ENCODE results near the gene RNF14. TPM values are rescaled to one million over a fixed set of nuclear protein-coding genes. Genes with fewer than 3 reads are reported as not detected.

The RNF14 gene
- total RNA-seq, 2 donors from 2014 or later, result 29.4 to 38.5 TPM

- ATAC-seq (no peak), DNase-seq (ENCODE audit: low spot score in 2 of 2) (no peak)
- Mint-ChIP-seq H3K9me3 (no peaks in the 10 kb centered on the region), H3K36me3 (no peaks in the 10 kb centered on the region), H3K27ac (peak overlapping the region in 1 of 2 donors; percentile 88)
These were observed 7.4 kb upstream of the RNF14 start for GRCh38 chr5:141961466-141961865.

DNA sequence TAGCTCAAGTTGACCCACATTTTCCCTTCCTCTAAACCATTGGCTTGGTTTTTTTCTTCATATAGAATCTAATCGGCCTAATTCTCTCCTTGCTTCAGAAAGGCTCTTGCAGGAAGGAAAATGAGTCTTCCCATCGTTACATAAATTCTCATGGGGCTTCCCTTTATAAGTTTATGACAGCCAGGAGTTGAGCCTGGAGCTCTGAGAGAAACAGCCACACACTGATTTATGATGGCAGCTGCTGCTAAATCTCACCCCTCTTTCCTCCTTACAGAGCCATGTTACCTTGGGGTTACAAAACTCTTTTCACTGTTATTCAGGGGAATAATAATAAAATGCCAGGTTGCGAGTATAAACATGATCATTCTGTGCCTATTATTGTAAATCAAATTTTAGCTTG is 5.2 kb upstream of the RNF14 start:
- DNase-seq (ENCODE audit: low spot score in 2 of 2), result no peak
- Mint-ChIP-seq H3K27ac (no peak overlapping the region), H3K9me3 (no peaks in the 10 kb centered on the region), H3K36me3 (no peaks in the 10 kb centered on the region)
- ATAC-seq, result no peak

DNA sequence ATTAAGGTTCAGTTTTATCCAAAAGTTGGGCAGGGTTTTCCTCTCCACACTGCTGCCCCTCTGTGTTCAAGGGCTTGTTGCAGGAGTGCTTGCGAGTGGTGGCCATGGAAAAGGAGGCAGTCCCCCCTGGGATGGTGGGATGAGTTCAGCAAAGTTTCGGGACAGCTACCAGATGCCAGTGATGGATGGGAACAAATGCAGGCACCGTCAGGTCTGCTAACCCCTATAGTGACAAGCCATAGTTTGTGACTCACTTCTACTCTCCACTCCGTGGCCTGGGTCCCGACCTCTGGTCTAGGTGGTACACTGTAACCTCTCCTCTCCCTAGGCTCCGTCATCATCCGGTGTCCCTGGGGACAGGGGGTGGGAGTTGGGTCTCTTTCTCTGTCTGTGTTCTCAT is 3.8 kb upstream of the RNF14 start:
- Mint-ChIP-seq H3K36me3 (peaks cover 7 to 10% of the 10 kb centered on the region in 2 donors), H3K27ac (no peak overlapping the region), H3K9me3 (no peaks in the 10 kb centered on the region)
- DNase-seq (ENCODE audit: low spot score in 2 of 2), result no peak
- no peak for ATAC-seq

GRCh38 chr5:141966275-141966962 is 2.5 kb upstream of the RNF14 start:
- ATAC-seq, result no peak

DNA sequence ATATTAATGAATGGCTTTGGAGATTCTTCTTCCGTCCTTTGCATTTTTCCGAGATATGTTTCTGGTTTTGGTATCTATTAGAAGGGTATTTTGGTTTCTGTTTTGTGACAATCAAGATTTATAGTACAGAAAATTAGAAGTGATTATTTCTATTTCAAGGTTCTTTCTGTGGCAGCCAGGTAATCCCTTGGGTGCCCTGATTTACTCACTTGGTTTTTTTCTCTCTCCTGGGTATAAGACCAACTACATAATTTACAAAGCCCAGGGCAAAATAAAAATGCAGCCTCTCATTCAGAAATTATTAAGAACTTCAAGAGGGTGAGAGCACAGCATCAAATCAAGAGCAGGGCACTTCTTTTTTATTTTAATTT is 2.0 kb upstream of the RNF14 start:
- ATAC-seq (no peak), DNase-seq (ENCODE audit: low spot score in 2 of 2) (no peak)
- H3K27ac Mint-ChIP-seq, result no peak overlapping the region
- no peaks in the 10 kb centered on the region for H3K9me3 Mint-ChIP-seq
- peaks cover 7 to 13% of the 10 kb centered on the region in 2 donors for H3K36me3 Mint-ChIP-seq

More at GRCh38 chr5:141966275-141966962, 2.5 kb upstream of the RNF14 start:
- no peaks in the 10 kb centered on the region for H3K9me3 Mint-ChIP-seq
- no peak for DNase-seq (ENCODE audit: low spot score in 2 of 2)
- H3K27ac Mint-ChIP-seq, result no peak overlapping the region
- peaks cover 7 to 13% of the 10 kb centered on the region in 2 donors for H3K36me3 Mint-ChIP-seq

GRCh38 chr5:141969783-141970771 is 1.2 kb downstream of the RNF14 start:
- Mint-ChIP-seq H3K36me3 (peaks cover 11 to 13% of the 10 kb centered on the region in 2 donors), H3K9me3 (no peaks in the 10 kb centered on the region), H3K27ac (peak overlapping the region; percentile 95 to 98)
- peak in 1 of 2 donors; percentile 15 for ATAC-seq
- DNase-seq (ENCODE audit: low spot score in 2 of 2), result no peak

DNA sequence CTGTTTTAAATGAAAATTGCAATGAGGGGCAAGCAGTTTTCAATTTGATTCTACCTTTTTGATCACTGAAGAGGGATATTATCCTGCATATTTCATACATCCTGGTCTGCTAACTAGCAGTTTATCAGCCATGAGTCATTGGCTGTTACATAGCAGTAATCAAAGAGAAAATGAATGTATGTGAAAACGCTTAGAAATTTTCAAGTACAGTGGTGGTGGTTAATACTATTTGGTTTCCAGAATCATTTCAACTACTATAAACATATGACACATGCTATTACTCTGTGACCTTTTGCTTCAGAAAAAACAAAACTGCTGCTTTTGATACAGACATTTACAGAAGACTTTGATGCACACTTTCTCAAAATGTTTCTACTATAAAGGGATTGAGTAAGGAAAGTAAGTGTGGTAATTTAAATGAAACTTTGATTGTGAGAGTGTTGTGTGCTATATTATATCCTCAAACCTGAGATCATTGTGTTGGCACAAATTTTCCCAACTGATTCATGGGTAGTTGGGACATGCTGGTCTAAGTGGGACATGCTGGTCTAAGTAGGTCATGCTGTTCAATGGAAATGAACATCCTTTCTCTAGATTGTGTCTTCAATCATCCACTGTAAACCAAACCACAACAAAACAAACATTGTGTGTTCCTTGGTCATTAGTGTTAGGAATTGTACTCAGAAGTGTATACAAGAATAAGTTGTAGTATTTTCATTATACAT is 5.1 kb downstream of the RNF14 start:
- ATAC-seq, result peak; percentile 2 to 47
- peaks cover 19 to 30% of the 10 kb centered on the region in 2 donors for H3K36me3 Mint-ChIP-seq

GRCh38 chr5:141976176-141976575 is 7.3 kb downstream of the RNF14 start:
- peaks cover 15 to 32% of the 10 kb centered on the region in 2 donors for H3K36me3 Mint-ChIP-seq

More for the DNA sequence above, 5.1 kb downstream of the RNF14 start:
- peak overlapping the region in 1 of 2 donors; percentile 83 for H3K27ac Mint-ChIP-seq
- H3K9me3 Mint-ChIP-seq, result no peaks in the 10 kb centered on the region
- DNase-seq (ENCODE audit: low spot score in 2 of 2), result no peak

DNA sequence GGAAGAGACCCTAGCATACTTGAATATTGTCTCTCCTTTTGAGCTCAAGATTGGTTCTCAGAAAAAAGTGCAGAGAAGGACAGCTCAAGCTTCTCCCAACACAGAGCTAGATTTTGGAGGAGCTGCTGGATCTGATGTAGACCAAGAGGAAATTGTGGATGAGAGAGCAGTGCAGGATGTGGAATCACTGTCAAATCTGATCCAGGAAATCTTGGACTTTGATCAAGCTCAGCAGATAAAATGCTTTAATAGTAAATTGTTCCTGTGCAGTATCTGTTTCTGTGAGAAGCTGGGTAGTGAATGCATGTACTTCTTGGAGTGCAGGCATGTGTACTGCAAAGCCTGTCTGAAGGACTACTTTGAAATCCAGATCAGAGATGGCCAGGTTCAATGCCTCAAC is 9.5 kb downstream of the RNF14 start:
- no peak for DNase-seq (ENCODE audit: low spot score in 2 of 2)
- Mint-ChIP-seq H3K36me3 (peaks cover 15 to 36% of the 10 kb centered on the region in 2 donors), H3K27ac (no peak overlapping the region)

More at GRCh38 chr5:141976176-141976575, 7.3 kb downstream of the RNF14 start:
- ATAC-seq (no peak), DNase-seq (ENCODE audit: low spot score in 2 of 2) (no peak)
- Mint-ChIP-seq H3K9me3 (no peaks in the 10 kb centered on the region), H3K27ac (no peak overlapping the region)

DNA sequence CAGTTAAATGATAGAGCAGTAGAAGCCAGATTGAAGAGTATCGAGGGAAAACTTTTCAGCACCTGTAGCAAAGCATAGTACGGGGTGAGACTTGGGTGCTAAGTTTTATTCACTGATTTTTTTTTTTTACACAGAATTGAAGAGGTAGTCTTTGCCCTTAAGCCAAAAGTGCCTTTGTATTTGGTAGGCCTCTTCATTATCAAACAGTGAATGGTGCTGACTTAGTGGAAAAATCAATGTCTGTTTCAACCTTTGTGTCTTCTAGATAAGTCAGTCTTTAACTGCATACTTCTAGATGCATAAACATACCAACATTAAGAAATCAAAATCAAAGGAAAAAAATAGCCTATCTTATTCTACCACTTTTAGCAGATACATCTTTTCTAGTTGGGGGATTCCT is 13.7 kb downstream of the RNF14 start:
- DNase-seq (ENCODE audit: low spot score in 2 of 2), result no peak
- Mint-ChIP-seq H3K27ac (peak overlapping the region in 1 of 2 donors; percentile 18), H3K36me3 (peaks cover 27% of the 10 kb centered on the region in 2 donors), H3K9me3 (no peaks in the 10 kb centered on the region)
- ATAC-seq, result no peak

More for the DNA sequence above, 9.5 kb downstream of the RNF14 start:
- no peaks in the 10 kb centered on the region for H3K9me3 Mint-ChIP-seq
- ATAC-seq, result no peak

GRCh38 chr5:141986072-141986471 is 17.2 kb downstream of the RNF14 start:
- ATAC-seq (no peak), DNase-seq (ENCODE audit: low spot score in 2 of 2) (no peak)
- Mint-ChIP-seq H3K9me3 (no peaks in the 10 kb centered on the region), H3K36me3 (peaks cover 14% of the 10 kb centered on the region in 2 donors), H3K27ac (no peak overlapping the region)

DNA sequence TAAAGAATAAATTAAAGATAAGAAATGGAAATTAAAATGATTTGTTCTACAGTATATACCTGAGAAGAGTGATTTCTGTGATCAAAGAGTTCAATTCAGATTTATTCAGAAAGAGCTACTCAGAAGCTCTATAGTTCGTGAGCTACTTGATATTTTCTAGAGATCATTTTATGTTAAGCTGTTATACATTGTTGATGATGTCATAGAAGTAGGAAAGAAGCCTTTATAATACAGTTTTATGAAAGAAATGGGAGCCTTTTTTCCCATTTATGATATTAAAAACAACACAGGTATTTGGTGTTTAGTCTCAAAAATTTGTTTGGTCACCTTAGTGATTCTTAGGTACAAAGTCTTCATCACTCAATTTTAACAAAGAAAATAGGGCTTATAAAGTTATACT is 20.8 kb downstream of the RNF14 start:
- H3K27ac Mint-ChIP-seq, result no peak overlapping the region
- peaks cover 13 to 27% of the 10 kb centered on the region in 2 donors for H3K36me3 Mint-ChIP-seq
- ATAC-seq, result no peak

DNA sequence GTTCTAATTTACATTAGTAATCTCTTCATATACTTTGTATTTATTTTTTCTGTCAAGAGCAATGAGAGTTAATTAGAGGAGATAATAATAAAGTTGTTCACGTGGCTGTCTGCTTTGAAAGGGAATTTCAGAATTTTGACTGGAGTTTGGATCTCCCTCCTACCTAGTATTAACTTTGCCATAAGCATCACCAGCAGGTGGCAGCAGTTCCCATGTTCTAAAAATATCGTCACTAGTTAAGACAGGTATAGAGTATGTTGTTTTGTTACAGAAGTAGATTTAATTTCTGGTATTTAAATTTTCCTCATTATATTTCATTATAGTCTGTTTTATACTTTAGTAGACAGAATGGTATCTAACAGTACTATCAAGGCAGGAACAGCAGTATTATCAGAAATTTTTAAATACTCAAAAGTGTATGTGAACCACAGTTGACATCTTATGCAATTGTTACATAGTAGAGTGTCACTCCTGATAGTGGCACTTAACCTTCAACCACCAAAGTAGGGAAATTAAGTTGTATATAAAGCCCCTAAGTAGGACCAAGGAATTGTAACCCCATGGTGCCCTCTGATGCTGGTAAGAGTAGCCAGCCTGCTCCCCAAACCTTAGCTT is 23.6 kb downstream of the RNF14 start:
- Mint-ChIP-seq H3K27ac (no peak overlapping the region), H3K36me3 (peaks cover 17 to 23% of the 10 kb centered on the region in 2 donors), H3K9me3 (no peaks in the 10 kb centered on the region)
- peak in 1 of 2 donors; percentile 81 for DNase-seq (ENCODE audit: low spot score in 2 of 2)
- peak; percentile 80 to 82 for ATAC-seq

More for the DNA sequence above, 20.8 kb downstream of the RNF14 start:
- no peak for DNase-seq (ENCODE audit: low spot score in 2 of 2)
- no peaks in the 10 kb centered on the region for H3K9me3 Mint-ChIP-seq

GRCh38 chr5:141994511-141995136 is 25.7 kb downstream of the RNF14 start:
- H3K27ac Mint-ChIP-seq, result peak overlapping the region in 1 of 2 donors; percentile 7
- H3K36me3 Mint-ChIP-seq, result peaks cover 13 to 20% of the 10 kb centered on the region in 2 donors
- DNase-seq (ENCODE audit: low spot score in 2 of 2), result no peak
- no peaks in the 10 kb centered on the region for H3K9me3 Mint-ChIP-seq
- peak in 1 of 2 donors; percentile 47 for ATAC-seq

- DNase-seq (ENCODE audit: low spot score in 2 of 2) (no peak), ATAC-seq (no peak)
- Mint-ChIP-seq H3K9me3 (no peaks in the 10 kb centered on the region), H3K27ac (no peak overlapping the region), H3K36me3 (peaks cover 20% of the 10 kb centered on the region in 2 donors)
These were observed 26.8 kb downstream of the RNF14 start for GRCh38 chr5:141995656-141996055.
